GM12875 (cell line): ENCODE results near the gene KRT7.
A peak's percentile ranks its signal among the peaks of the same experiment; 100 is the strongest.
"Not testable (repeated sequence)": the region's sequence is repeated elsewhere in the genome, so short reads cannot be mapped to it uniquely, and the experiment has no call there.

Source experiments
- H3K4me3 ChIP-seq: one replicate; pipeline ENCODE4 v1.5.1; 2011; ENCODE audit warnings: low read depth, low read length, control low read depth
- CTCF ChIP-seq: IDR thresholded peaks from 2 replicates; pipeline ENCODE4 v1.5.1; 2011; ENCODE audit warnings: low read depth, mild to moderate bottlenecking, control low read depth, inconsistent platforms, low read length, moderate library complexity, borderline replicate concordance; ENCODE audit not compliant: insufficient read depth

The KRT7 gene

DNA sequence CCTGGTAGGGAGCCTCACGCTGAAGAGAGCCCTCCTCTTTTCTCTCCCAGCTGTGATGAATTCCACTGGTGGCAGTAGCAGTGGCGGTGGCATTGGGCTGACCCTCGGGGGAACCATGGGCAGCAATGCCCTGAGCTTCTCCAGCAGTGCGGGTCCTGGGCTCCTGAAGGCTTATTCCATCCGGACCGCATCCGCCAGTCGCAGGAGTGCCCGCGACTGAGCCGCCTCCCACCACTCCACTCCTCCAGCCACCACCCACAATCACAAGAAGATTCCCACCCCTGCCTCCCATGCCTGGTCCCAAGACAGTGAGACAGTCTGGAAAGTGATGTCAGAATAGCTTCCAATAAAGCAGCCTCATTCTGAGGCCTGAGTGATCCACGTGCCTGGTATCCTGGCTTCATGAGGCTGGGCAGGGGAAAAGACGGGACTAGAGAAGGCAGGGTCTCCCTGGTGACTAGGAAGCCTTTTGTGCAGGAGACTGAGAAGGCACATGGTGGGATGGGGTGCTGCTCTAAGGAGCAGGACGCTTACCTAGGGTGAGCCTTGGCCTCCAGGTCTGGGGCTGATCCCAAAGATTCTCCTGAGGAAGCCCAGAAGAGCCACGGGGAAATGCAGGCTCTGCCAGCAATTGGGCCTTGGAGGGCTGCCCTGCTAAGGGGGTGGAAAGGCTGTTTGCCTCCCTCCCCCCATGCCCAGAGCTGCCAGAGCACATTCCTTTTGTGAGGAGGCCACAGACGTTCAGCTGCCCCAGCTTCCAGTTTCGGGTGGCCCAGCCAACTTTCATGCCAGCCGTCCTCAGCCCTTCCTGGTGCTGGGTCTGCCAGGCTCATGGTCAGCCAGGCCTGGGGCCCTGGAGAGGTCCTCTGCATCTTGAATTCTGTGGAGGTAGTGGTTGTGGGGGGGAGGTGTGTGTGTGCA, 15.8 kb downstream of the KRT7 start:
- no peak overlapping the region for H3K4me3 ChIP-seq
- TF ChIP-seq CTCF, result no peak

DNA sequence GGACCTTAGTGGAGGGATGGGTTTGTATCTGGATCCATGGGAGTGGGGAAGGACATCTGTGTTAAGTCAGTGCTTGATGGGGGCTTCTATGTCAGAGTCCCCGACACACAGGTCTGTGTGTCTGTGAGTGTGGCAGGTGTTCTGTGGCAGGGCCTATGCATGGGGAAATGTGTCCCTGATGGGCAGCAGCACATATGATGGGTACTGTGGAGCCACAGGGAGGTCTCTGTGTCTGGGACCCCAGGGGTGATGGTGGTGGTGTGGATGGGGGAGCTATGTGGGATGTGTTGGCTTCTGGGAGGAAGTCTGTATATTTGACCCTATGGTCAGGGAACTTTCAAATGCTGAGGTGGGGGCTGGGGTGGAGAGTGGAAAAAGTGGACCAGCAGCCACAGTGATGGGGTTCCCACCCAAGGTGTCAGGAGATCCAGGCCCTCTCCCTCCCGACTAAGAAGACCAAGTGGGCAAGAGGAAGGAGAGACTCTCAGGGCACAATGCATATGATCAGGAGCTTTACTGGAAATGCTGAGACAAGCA, 16.5 kb downstream of the KRT7 start:
- no peak overlapping the region for H3K4me3 ChIP-seq

GRCh38 chr12:52250048-52250990, 17.3 kb downstream of the KRT7 start:
- H3K4me3 ChIP-seq, result no peak overlapping the region
- no peak for TF ChIP-seq CTCF

More for the DNA sequence above, 16.5 kb downstream of the KRT7 start:
- TF ChIP-seq CTCF, result no peak

DNA sequence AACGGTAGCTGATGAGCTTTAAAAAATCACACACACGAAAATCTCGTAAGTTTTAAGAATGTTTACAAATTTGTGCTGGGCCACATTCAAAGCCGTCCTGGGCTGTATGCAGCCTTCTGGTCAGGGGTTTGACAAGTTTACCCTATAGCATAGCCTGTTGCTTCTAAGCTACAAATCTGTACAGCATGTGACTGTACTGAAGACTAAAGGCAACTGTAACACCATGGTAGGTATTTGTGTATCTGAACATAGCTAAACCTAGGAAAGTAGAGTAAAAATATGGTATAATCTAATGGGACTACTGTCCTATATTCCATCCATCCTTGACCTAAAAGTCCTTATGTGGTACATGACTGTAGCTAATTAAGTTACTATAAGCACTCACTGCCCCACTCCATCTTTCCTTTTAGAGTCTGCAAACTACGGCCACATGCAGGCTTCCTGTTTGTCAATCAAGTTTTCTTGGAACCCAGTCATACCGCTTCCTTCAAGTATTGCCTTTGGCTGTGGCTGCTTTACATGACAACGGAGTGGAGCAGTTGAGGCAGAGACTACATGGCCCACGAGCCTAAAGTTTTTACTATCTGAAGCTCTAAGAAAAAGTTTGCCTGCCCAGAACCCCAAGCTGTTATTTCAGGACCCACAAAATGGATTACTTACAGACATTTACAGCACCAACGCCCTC, 18.5 kb downstream of the KRT7 start:
- no peak for TF ChIP-seq CTCF
- no peak overlapping the region for H3K4me3 ChIP-seq

DNA sequence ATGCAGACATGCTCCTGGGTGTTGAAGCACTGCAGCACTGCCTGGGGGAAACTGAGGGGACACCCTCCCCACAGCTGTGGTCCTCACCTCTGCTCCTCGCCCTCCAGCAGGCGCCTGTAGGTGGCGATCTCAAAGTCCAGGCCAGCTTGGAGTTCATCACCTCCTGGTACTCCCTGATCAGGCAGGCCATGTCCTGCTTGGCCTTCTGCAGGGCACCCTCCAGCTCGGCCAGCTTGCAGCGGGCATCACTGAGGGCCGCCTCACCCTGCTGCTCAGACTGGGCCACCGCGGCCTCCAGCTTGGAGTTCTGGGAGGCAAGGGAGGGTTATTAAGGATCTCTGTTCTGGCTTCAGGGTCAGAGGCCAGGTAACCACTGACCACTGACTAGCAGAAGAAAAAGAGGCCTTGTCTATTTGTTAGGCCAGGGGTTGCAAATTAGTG, 19.2 kb downstream of the KRT7 start:
- not testable (repeated sequence) for H3K4me3 ChIP-seq
- peak; percentile 40; the same call in 1 of the 2 replicates for TF ChIP-seq CTCF

DNA sequence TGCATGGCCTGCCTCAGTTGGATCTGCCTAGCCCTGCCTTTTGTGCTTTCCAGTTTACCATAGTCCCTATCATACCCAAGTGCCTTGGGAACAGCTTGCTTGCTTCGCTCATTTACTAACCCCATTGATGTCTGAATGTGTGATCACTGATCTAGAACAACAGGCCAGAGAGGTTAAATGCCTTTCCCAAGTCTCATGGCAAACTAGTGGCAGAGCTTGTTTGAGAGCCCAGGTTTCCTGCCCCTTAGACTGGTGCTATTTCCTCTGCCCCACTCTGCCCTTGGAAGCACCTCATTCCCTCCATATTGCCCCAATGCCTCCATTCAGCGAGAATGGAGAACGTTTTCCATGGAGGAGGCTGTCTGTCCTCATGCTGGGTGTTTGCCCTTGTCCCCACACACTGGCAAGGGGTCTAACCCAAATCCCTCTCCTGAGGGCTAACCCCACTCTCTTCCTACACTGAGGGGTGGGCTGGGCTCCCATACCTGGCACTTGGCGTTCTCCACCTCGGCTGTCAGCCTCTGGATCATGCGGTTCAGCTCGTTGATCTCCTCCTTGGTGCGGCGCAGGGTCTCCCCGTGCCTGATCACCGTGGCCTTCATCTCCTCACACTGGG, 19.8 kb downstream of the KRT7 start:
- no peak for TF ChIP-seq CTCF
- H3K4me3 ChIP-seq, result no peak overlapping the region
